Measurements from ENCODE around the gene CD86. TPM values are rescaled to one million over a fixed set of nuclear protein-coding genes. Genes with fewer than 3 reads are reported as not detected.

Gene CD86, protein sequence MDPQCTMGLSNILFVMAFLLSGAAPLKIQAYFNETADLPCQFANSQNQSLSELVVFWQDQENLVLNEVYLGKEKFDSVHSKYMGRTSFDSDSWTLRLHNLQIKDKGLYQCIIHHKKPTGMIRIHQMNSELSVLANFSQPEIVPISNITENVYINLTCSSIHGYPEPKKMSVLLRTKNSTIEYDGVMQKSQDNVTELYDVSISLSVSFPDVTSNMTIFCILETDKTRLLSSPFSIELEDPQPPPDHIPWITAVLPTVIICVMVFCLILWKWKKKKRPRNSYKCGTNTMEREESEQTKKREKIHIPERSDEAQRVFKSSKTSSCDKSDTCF
- 10 to 100 TPM in 1 of 4 donors, 1 to 10 TPM in 1, not detected in 2; 1.7 to 10.7 TPM for total RNA-seq

DNA sequence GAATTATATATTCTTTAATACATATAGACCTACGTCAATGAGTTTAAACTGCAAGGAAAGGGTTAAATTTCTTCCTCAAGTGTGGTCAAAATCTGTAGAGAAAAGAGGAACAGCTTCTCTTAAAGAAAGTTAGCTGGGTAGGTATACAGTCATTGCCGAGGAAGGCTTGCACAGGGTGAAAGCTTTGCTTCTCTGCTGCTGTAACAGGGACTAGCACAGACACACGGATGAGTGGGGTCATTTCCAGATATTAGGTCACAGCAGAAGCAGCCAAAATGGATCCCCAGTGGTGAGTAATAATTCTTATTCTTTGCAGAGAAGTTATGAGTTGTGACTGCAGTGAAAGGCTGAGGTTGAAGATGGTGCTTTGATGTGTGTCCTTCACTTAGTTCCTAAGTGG, at the start of gene CD86:
Gene CD86 (plus strand): TSS at position 148 of the 400 bp plus-strand sequence. CDS start 128 bp downstream, at position 276.
- peak in 2 of 3 donors; percentile 55 to 66 for DNase-seq
- H3K9me3 ChIP-seq = no peaks in the 10 kb centered on the region
- peak within 1 kb of the TSS in 1 of 4 donors; percentile 18 for H3K27ac ChIP-seq
- peak within 1 kb of the TSS in 1 of 4 donors; percentile 23 for H3K4me3 ChIP-seq
- no peaks in the 10 kb centered on the region for H3K36me3 ChIP-seq
- H3K27me3 ChIP-seq = no peaks in the 10 kb centered on the region
- TF ChIP-seq POLR2A (IDR thresholded peaks at IDR 0.05) = peak in 1 of 2 donors; percentile 10
- TF ChIP-seq, protein P1, sequence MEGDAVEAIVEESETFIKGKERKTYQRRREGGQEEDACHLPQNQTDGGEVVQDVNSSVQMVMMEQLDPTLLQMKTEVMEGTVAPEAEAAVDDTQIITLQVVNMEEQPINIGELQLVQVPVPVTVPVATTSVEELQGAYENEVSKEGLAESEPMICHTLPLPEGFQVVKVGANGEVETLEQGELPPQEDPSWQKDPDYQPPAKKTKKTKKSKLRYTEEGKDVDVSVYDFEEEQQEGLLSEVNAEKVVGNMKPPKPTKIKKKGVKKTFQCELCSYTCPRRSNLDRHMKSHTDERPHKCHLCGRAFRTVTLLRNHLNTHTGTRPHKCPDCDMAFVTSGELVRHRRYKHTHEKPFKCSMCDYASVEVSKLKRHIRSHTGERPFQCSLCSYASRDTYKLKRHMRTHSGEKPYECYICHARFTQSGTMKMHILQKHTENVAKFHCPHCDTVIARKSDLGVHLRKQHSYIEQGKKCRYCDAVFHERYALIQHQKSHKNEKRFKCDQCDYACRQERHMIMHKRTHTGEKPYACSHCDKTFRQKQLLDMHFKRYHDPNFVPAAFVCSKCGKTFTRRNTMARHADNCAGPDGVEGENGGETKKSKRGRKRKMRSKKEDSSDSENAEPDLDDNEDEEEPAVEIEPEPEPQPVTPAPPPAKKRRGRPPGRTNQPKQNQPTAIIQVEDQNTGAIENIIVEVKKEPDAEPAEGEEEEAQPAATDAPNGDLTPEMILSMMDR (IDR thresholded peaks at IDR 0.05) = no peak
- H3K4me1 ChIP-seq = no peaks in the 10 kb centered on the region

GRCh38 chr3:122006267-122006666, 48.9 kb upstream of the CD86 start:
- DNase-seq = no peak
- Histone ChIP-seq H3K36me3 (no peaks in the 10 kb centered on the region), H3K27me3 (no peaks in the 10 kb centered on the region), H3K9me3 (no peaks in the 10 kb centered on the region), H3K4me1 (peaks cover 0 to 12% (median 5%) of the 10 kb centered on the region in 4 donors), H3K4me3 (no peak overlapping the region), H3K27ac (no peak overlapping the region)
- no peak for TF ChIP-seq POLR2A (IDR thresholded peaks at IDR 0.05)
- TF ChIP-seq, protein P1 (IDR thresholded peaks at IDR 0.05) = no peak

DNA sequence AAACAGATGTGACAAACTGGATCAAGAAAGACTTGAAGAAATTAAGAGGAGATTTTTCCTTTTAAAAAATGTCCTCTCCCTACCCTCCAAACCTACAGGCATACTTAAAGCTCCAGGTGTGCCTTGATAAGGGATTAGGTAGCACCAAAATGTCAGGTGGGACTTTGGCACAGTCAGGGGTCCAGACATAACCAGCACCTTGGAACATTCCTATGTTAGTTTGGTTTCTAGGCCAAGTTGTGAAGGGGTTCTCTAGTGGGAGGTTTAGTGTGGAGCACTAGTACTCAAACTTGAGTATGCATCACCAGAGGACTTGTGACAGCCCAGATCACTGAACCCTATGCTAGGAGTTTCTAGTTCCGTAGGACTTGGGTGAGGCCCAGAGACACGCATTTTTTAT, 47.0 kb upstream of the CD86 start:
- H3K27ac ChIP-seq = no peak overlapping the region
- peaks cover 0 to 12% (median 5%) of the 10 kb centered on the region in 4 donors for H3K4me1 ChIP-seq
- H3K27me3 ChIP-seq = no peaks in the 10 kb centered on the region
- no peak for DNase-seq
- no peaks in the 10 kb centered on the region for H3K36me3 ChIP-seq
- no peaks in the 10 kb centered on the region for H3K9me3 ChIP-seq
- no peak overlapping the region for H3K4me3 ChIP-seq
- TF ChIP-seq, protein P1 (IDR thresholded peaks at IDR 0.05) = no peak
- TF ChIP-seq POLR2A (IDR thresholded peaks at IDR 0.05) = no peak

GRCh38 chr3:122010506-122010905, 44.7 kb upstream of the CD86 start:
- Histone ChIP-seq H3K27ac (no peak overlapping the region), H3K9me3 (no peaks in the 10 kb centered on the region), H3K27me3 (no peaks in the 10 kb centered on the region), H3K4me3 (no peak overlapping the region), H3K4me1 (no peaks in the 10 kb centered on the region), H3K36me3 (no peaks in the 10 kb centered on the region)
- TF ChIP-seq POLR2A (IDR thresholded peaks at IDR 0.05) = no peak
- TF ChIP-seq, protein P1 (IDR thresholded peaks at IDR 0.05) = no peak
- DNase-seq = no peak

GRCh38 chr3:122011396-122011795, 43.8 kb upstream of the CD86 start:
- no peaks in the 10 kb centered on the region for H3K4me1 ChIP-seq
- no peaks in the 10 kb centered on the region for H3K27me3 ChIP-seq
- no peak overlapping the region for H3K27ac ChIP-seq
- H3K36me3 ChIP-seq = no peaks in the 10 kb centered on the region
- no peak for DNase-seq
- TF ChIP-seq, protein P1 (IDR thresholded peaks at IDR 0.05) = no peak
- TF ChIP-seq POLR2A (IDR thresholded peaks at IDR 0.05) = no peak
- no peak overlapping the region for H3K4me3 ChIP-seq
- H3K9me3 ChIP-seq = no peaks in the 10 kb centered on the region

All from Peyer's patch (tissue), 4 donors.